ENCODE results near the gene PTPRU. TPM values are rescaled to one million over a fixed set of nuclear protein-coding genes. Genes with fewer than 3 reads are reported as not detected.

PTPRU gene
- total and polyA plus RNA-seq, 2 experiments from 2014 or later: 8.0 to 105 TPM

- Histone ChIP-seq H3K27me3 (ENCODE audit: insufficient read depth) (no peaks in the 10 kb centered on the region), H3K4me2 (no peak overlapping the region), H3K27ac (ENCODE audit: low read depth) (no peak overlapping the region), H3F3A (replicated peaks; ENCODE audit: low read depth) (no peaks in the 10 kb centered on the region), H2AFZ (no peak overlapping the region), H4K20me1 (replicated peaks; ENCODE audit: insufficient read depth) (no peaks in the 10 kb centered on the region), H3K4me1 (ENCODE audit: insufficient read depth) (no peaks in the 10 kb centered on the region), H3K79me2 (replicated peaks; ENCODE audit: insufficient read depth) (no peaks in the 10 kb centered on the region), H3K36me3 (ENCODE audit: insufficient read depth) (no peaks in the 10 kb centered on the region), H3K4me3 (no peak overlapping the region), H3K9me2 (ENCODE audit: insufficient read depth) (no peaks in the 10 kb centered on the region)
- DNase-seq (ENCODE audit: low spot score): no peak
- H3K36me3 Mint-ChIP-seq (ENCODE audit: low read depth): peaks cover 11% of the 10 kb centered on the region
- TF ChIP-seq NANOG (IDR thresholded peaks at IDR 0.05; ENCODE audit: borderline replicate concordance) (no peak), CTCF (conservative IDR thresholded peaks at IDR 0.05; ENCODE audit: low read depth in 2 of 2) (no peak), STAT1 (IDR thresholded peaks at IDR 0.05; ENCODE audit: unreplicated experiment) (no peak), EZH2phosphoT487 (IDR thresholded peaks at IDR 0.05; ENCODE audit: unreplicated experiment) (no peak), CREB1 (CRISPR knock-in tag; IDR thresholded peaks at IDR 0.05; ENCODE audit: low read depth) (no peak), JUNB (IDR thresholded peaks at IDR 0.05; ENCODE audit: unreplicated experiment) (no peak), EZH2 (IDR thresholded peaks at IDR 0.05; ENCODE audit: low read depth, unreplicated experiment) (no peak), ETS1 (IDR thresholded peaks at IDR 0.05) (no peak), ZNF331 (CRISPR knock-in tag; IDR thresholded peaks at IDR 0.05; ENCODE audit: low read depth) (no peak), ZNF114 (CRISPR knock-in tag; IDR thresholded peaks at IDR 0.05) (no peak), REST (IDR thresholded peaks at IDR 0.05; ENCODE audit: unreplicated experiment) (no peak), POLR2AphosphoS5 (IDR thresholded peaks at IDR 0.05; ENCODE audit: low read depth) (no peak)
- TF ChIP-seq, protein P1, sequence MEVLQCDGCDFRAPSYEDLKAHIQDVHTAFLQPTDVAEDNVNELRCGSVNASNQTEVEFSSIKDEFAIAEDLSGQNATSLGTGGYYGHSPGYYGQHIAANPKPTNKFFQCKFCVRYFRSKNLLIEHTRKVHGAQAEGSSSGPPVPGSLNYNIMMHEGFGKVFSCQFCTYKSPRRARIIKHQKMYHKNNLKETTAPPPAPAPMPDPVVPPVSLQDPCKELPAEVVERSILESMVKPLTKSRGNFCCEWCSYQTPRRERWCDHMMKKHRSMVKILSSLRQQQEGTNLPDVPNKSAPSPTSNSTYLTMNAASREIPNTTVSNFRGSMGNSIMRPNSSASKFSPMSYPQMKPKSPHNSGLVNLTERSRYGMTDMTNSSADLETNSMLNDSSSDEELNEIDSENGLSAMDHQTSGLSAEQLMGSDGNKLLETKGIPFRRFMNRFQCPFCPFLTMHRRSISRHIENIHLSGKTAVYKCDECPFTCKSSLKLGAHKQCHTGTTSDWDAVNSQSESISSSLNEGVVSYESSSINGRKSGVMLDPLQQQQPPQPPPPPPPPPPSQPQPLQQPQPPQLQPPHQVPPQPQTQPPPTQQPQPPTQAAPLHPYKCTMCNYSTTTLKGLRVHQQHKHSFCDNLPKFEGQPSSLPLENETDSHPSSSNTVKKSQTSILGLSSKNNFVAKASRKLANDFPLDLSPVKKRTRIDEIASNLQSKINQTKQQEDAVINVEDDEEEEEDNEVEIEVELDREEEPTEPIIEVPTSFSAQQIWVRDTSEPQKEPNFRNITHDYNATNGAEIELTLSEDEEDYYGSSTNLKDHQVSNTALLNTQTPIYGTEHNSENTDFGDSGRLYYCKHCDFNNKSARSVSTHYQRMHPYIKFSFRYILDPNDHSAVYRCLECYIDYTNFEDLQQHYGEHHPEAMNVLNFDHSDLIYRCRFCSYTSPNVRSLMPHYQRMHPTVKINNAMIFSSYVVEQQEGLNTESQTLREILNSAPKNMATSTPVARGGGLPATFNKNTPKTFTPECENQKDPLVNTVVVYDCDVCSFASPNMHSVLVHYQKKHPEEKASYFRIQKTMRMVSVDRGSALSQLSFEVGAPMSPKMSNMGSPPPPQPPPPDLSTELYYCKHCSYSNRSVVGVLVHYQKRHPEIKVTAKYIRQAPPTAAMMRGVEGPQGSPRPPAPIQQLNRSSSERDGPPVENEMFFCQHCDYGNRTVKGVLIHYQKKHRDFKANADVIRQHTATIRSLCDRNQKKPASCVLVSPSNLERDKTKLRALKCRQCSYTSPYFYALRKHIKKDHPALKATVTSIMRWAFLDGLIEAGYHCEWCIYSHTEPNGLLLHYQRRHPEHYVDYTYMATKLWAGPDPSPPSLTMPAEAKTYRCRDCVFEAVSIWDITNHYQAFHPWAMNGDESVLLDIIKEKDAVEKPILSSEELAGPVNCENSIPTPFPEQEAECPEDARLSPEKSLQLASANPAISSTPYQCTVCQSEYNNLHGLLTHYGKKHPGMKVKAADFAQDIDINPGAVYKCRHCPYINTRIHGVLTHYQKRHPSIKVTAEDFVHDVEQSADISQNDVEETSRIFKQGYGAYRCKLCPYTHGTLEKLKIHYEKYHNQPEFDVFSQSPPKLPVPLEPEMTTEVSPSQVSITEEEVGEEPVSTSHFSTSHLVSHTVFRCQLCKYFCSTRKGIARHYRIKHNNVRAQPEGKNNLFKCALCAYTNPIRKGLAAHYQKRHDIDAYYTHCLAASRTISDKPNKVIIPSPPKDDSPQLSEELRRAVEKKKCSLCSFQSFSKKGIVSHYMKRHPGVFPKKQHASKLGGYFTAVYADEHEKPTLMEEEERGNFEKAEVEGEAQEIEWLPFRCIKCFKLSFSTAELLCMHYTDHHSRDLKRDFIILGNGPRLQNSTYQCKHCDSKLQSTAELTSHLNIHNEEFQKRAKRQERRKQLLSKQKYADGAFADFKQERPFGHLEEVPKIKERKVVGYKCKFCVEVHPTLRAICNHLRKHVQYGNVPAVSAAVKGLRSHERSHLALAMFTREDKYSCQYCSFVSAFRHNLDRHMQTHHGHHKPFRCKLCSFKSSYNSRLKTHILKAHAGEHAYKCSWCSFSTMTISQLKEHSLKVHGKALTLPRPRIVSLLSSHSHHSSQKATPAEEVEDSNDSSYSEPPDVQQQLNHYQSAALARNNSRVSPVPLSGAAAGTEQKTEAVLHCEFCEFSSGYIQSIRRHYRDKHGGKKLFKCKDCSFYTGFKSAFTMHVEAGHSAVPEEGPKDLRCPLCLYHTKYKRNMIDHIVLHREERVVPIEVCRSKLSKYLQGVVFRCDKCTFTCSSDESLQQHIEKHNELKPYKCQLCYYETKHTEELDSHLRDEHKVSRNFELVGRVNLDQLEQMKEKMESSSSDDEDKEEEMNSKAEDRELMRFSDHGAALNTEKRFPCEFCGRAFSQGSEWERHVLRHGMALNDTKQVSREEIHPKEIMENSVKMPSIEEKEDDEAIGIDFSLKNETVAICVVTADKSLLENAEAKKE (CRISPR knock-in tag; IDR thresholded peaks at IDR 0.05): no peak
- no peak overlapping the region for H3K4me3 Mint-ChIP-seq
- peaks cover 9% of the 10 kb centered on the region; the same call in 1 of the 3 replicates for H3K4me1 Mint-ChIP-seq
- peaks cover 2% of the 10 kb centered on the region for H3K27me3 Mint-ChIP-seq (ENCODE audit: insufficient read depth, low read depth, poor library complexity)
- H3K27ac Mint-ChIP-seq: no peak overlapping the region
- no peaks in the 10 kb centered on the region for H3K9me3 Mint-ChIP-seq
- no peak for ATAC-seq
Measured at GRCh38 chr1:29292344-29292743, 56.0 kb downstream of the PTPRU start.

All from GM23338 (cell line).